ENCODE data around the gene STAT2. TPM values are rescaled to one million over a fixed set of nuclear protein-coding genes. Genes with fewer than 3 reads are reported as not detected.
"Not testable (repeated sequence)": the region's sequence is repeated elsewhere in the genome, so short reads cannot be mapped to it uniquely, and the experiment has no call there.

The STAT2 gene
- total and polyA plus RNA-seq, 3 experiments from 2014 or later, result 61.6 to 65.0 (median 63.5) TPM

DNA sequence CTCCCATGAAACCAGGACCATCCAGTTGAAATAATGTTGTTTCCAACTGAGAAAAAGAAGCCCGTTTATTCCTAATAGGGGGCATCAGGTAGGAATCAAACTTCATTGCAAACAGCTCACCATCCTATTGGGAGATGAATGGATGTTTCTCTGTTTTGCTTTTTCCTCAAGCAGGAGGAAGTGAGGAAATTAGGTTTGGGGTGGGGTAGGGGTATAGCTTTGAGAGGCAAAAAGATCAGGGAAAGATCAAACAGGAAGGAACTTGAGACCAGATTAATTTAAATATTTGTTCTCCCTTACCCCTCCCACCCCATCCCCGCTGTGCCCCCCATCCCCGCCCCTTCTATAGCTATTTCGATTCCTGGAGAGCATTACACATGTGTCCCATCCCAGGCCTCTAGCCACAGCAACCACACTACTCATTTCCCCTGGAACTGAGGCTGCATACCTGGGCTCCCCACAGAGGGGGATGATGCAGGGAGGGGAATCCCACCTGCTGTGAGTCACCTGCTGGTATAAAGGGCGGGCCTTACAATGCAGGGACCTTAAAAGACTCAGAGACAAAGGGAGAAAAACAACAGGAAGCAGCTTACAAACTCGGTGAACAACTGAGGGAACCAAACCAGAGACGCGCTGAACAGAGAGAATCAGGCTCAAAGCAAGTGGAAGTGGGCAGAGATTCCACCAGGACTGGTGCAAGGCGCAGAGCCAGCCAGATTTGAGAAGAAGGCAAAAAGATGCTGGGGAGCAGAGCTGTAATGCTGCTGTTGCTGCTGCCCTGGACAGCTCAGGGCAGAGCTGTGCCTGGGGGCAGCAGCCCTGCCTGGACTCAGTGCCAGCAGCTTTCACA lies 21.4 kb downstream of the STAT2 start, which contains the start of gene IL23A:
IL23A (plus strand) TSS at position 577 of the 850 bp plus-strand sequence; CDS start at position 738, 161 bp downstream.
- Histone ChIP-seq H3K4me1 (ENCODE audit: insufficient read depth, low read length) (peaks cover 39% of the 10 kb centered on the region), H3K27ac (ENCODE audit: low read depth, low read length) (peak within 1 kb of the TSS; percentile 43), H3K9me3 (ENCODE audit: low read length) (no peaks in the 10 kb centered on the region), H3K36me3 (ENCODE audit: insufficient read depth, low read length) (peaks cover 11% of the 10 kb centered on the region), H3K27me3 (ENCODE audit: insufficient read depth, low read length, poor library complexity, severe bottlenecking) (no peaks in the 10 kb centered on the region), H3K4me3 (ENCODE audit: low read length) (peak within 1 kb of the TSS; percentile 63)
- DNase-seq, result peak; percentile 67 to 93 (median 82)
- CTCF ChIA-PET, result interaction anchor here (0.7 to 8.1 kb wide), 7 partner anchors 12 to 220 kb away, joined by 3 to 49 read pairs (median 4); partner anchors contain the start of genes CNPY2, COQ10A, STAT2 and ZC3H10
- Mint-ChIP-seq H3K9me3 (peaks cover 0 to 5% (median 0%) of the 10 kb centered on the region in 5 donors), H3K27ac (peak within 1 kb of the TSS; percentile 90 to 100 (median 98)), H3K4me3 (peak within 1 kb of the TSS; percentile 82 to 94 (median 91)), H3K4me1 (peaks cover 32 to 61% (median 50%) of the 10 kb centered on the region in 3 donors), H3K36me3 (peaks cover 0 to 38% (median 7%) of the 10 kb centered on the region in 3 donors), H3K27me3 (peaks cover 0 to 5% of the 10 kb centered on the region in 2 donors)
- POLR2A ChIA-PET, result interaction anchor here (0.6 to 3.1 kb wide), 10 partner anchors 14 to 1445 kb away, joined by 3 to 49 read pairs (median 4); partner anchors contain the start of genes CNPY2, CS, ESYT1 and RNF41

GRCh38 chr12:56337753-56338251 lies 22.1 kb downstream of the STAT2 start:
- peaks cover 39 to 68% (median 58%) of the 10 kb centered on the region in 3 donors for H3K4me1 Mint-ChIP-seq
- no peak for DNase-seq
- peaks cover 46% of the 10 kb centered on the region for H3K4me1 ChIP-seq (ENCODE audit: insufficient read depth, low read length)
- peaks cover 0 to 34% (median under 1%) of the 10 kb centered on the region in 3 donors for H3K36me3 Mint-ChIP-seq
- peak overlapping the region in 6 of 7 donors; percentile 40 to 94 (median 90) for H3K4me3 Mint-ChIP-seq
- ChIA-PET CTCF (interaction anchor here (0.7 to 8.1 kb wide), 5 partner anchors 12 to 220 kb away, joined by 3 to 49 read pairs (median 4); partner anchors contain the start of genes COQ10A, STAT2 and ZC3H10), POLR2A (interaction anchor here (1.2 to 3.1 kb wide), 5 partner anchors 22 to 1445 kb away, joined by 3 to 49 read pairs (median 6); partner anchors contain the start of genes CNPY2, ESYT1, STAT2 and ZC3H10)
- H3K27ac ChIP-seq (ENCODE audit: low read depth, low read length), result peak overlapping the region; percentile 43
- peaks cover 6% of the 10 kb centered on the region for H3K36me3 ChIP-seq (ENCODE audit: insufficient read depth, low read length)
- peak overlapping the region; percentile 90 to 100 (median 98) for H3K27ac Mint-ChIP-seq
- no peaks in the 10 kb centered on the region for H3K27me3 ChIP-seq (ENCODE audit: insufficient read depth, low read length, poor library complexity, severe bottlenecking)
- H3K9me3 ChIP-seq (ENCODE audit: low read length), result no peaks in the 10 kb centered on the region
- peaks cover 0 to 5% of the 10 kb centered on the region in 2 donors for H3K27me3 Mint-ChIP-seq
- peak overlapping the region; percentile 22 for H3K4me3 ChIP-seq (ENCODE audit: low read length)
- H3K9me3 Mint-ChIP-seq, result peaks cover 0 to 5% (median 0%) of the 10 kb centered on the region in 5 donors

DNA sequence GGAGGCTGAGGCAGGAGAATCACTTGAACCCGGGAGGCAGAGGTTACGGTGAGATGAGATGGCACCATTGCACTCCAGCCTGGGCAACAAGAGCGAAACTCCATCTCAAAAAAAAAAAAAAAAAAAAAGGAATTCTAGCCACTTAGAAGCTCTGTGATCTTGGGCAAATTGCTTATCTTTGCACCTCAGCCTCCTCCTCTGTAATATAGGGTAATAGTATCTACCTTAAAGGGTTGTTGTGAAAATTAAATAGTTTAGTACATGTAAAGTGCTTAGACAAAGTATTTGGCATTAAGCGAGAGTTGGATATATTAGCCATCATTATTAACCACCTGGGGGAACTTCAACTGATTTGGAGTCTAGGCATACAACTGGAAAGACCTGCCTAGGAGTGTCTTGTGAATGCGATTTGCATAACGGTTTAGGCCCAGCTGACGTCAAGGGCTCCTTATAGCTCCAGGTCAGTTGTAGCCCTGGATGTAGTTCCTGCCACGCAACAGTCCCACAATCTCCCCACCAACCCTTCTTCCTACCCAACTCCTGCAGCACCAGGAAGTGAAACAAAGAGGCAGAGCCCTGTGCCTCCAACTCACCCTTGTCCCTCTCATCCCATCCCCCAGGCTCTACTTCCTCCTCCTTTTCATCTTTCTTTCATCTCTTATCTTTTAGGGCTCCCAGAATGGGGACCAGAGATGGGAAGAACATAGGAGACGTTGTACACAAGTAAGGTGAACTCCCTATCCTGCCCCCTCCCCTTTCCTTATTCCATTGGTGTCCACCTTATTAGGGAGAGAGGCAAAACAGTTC lies 23.3 kb downstream of the STAT2 start:
- Histone ChIP-seq H3K27ac (ENCODE audit: low read depth, low read length) (peak overlapping the region; percentile 57), H3K27me3 (ENCODE audit: insufficient read depth, low read length, poor library complexity, severe bottlenecking) (no peaks in the 10 kb centered on the region), H3K4me3 (ENCODE audit: low read length) (no peak overlapping the region), H3K9me3 (ENCODE audit: low read length) (no peaks in the 10 kb centered on the region), H3K36me3 (ENCODE audit: insufficient read depth, low read length) (peaks cover 5% of the 10 kb centered on the region), H3K4me1 (ENCODE audit: insufficient read depth, low read length) (peaks cover 51% of the 10 kb centered on the region)
- H3K4me1 Mint-ChIP-seq, result peaks cover 43 to 72% (median 62%) of the 10 kb centered on the region in 3 donors
- DNase-seq, result no peak
- H3K9me3 Mint-ChIP-seq, result peaks cover 0 to 5% (median 0%) of the 10 kb centered on the region in 5 donors
- H3K4me3 Mint-ChIP-seq, result peak overlapping the region in 4 of 7 donors; percentile 8 to 25 (median 20)
- H3K27ac Mint-ChIP-seq, result peak overlapping the region; percentile 11 to 99 (median 84)
- peaks cover 0 to 25% (median 0%) of the 10 kb centered on the region in 3 donors for H3K36me3 Mint-ChIP-seq
- CTCF ChIA-PET, result interaction anchor here (0.6 to 8.1 kb wide), 5 partner anchors 23 to 1050 kb away, joined by 3 to 49 read pairs (median 4); partner anchors contain the start of gene STAT2
- peaks cover 0 to 5% of the 10 kb centered on the region in 2 donors for H3K27me3 Mint-ChIP-seq
- POLR2A ChIA-PET, result interaction anchor here (0.6 to 3.1 kb wide), 3 partner anchors 23 to 209 kb away, joined by 3 to 49 read pairs (median 3); partner anchors contain the start of genes ESYT1 and STAT2

- Mint-ChIP-seq H3K27ac (peak overlapping the region in 3 of 8 donors; percentile 100), H3K4me3 (peak overlapping the region in 2 of 7 donors; percentile 9 to 23), H3K36me3 (peaks cover 0 to 24% (median 0%) of the 10 kb centered on the region in 3 donors), H3K4me1 (peaks cover 43 to 70% (median 66%) of the 10 kb centered on the region in 3 donors)
- DNase-seq; H3K9me3 Mint-ChIP-seq; H3K4me3 ChIP-seq (ENCODE audit: low read length); H3K27me3 Mint-ChIP-seq; H3K9me3 ChIP-seq (ENCODE audit: low read length); POLR2A ChIA-PET; H3K36me3 ChIP-seq (ENCODE audit: insufficient read depth, low read length); H3K27me3 ChIP-seq (ENCODE audit: insufficient read depth, low read length, poor library complexity, severe bottlenecking): not testable (repeated sequence)
- Histone ChIP-seq H3K4me1 (ENCODE audit: insufficient read depth, low read length) (peaks cover 46% of the 10 kb centered on the region), H3K27ac (ENCODE audit: low read depth, low read length) (peak overlapping the region; percentile 57)
- CTCF ChIA-PET, result interaction anchor here (0.7 to 8.1 kb wide), 5 partner anchors 24 to 129 kb away, joined by 3 to 49 read pairs (median 4); partner anchors contain the start of gene STAT2
Measured at GRCh38 chr12:56335527-56335926, 24.4 kb downstream of the STAT2 start.

DNA sequence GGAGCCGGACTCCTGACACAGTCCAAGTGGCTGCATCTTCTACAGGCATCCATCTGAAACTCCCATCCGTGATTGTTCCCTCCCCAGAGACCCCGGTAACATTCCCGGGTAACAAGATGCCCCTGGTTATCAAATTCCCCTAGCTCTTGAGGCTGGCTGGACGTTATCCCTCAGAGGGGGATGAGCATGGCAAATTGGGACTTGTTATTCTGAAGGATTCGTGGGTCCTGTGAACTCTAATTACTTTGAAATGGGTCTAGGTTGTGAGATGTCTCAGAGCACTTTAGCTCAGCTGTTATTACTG lies 25.5 kb downstream of the STAT2 start:
- POLR2A ChIA-PET, result interaction anchor here (2.7 kb wide), 1 partner anchor 25 kb away, joined by 19 read pairs; the partner anchor contains the start of gene STAT2

GRCh38 chr12:56333679-56334489 lies 26.0 kb downstream of the STAT2 start, which contains the start of gene PAN2:
Gene PAN2 (minus strand): TSS chr12:56334000. CDS start chr12:56333094, 906 bp downstream.
- no peaks in the 10 kb centered on the region for H3K27me3 ChIP-seq (ENCODE audit: insufficient read depth, low read length, poor library complexity, severe bottlenecking)
- H3K4me3 Mint-ChIP-seq, result peak within 1 kb of the TSS; percentile 96 to 99 (median 97)
- ChIA-PET CTCF (interaction anchor here (0.7 to 8.1 kb wide), 7 partner anchors 11 to 112 kb away, joined by 3 to 49 read pairs (median 3); partner anchors contain the start of genes CNPY2, RNF41 and STAT2), POLR2A (interaction anchor here (0.9 to 2.7 kb wide), 5 partner anchors 9 to 294 kb away, joined by 3 to 19 read pairs (median 5); partner anchors contain the start of genes CNPY2, STAT2 and TIMELESS)
- H3K27ac Mint-ChIP-seq, result peak within 1 kb of the TSS; percentile 100
- peaks cover 0 to 5% (median 0%) of the 10 kb centered on the region in 5 donors for H3K9me3 Mint-ChIP-seq
- peaks cover 30% of the 10 kb centered on the region for H3K4me1 ChIP-seq (ENCODE audit: insufficient read depth, low read length)
- H3K4me1 Mint-ChIP-seq, result peaks cover 30 to 53% (median 49%) of the 10 kb centered on the region in 3 donors
- H3K27me3 Mint-ChIP-seq, result peaks cover 0 to 5% of the 10 kb centered on the region in 2 donors
- no peaks in the 10 kb centered on the region for H3K36me3 ChIP-seq (ENCODE audit: insufficient read depth, low read length)
- H3K9me3 ChIP-seq (ENCODE audit: low read length), result no peaks in the 10 kb centered on the region
- H3K4me3 ChIP-seq (ENCODE audit: low read length), result peak within 1 kb of the TSS; percentile 94
- H3K27ac ChIP-seq (ENCODE audit: low read depth, low read length), result peak within 1 kb of the TSS; percentile 99
- peak; percentile 88 to 95 (median 94) for DNase-seq
- peaks cover 0 to 19% (median 2%) of the 10 kb centered on the region in 3 donors for H3K36me3 Mint-ChIP-seq

More for the DNA sequence above, 25.5 kb downstream of the STAT2 start:
- H3K36me3 ChIP-seq (ENCODE audit: insufficient read depth, low read length), result no peaks in the 10 kb centered on the region
- Mint-ChIP-seq H3K9me3 (peaks cover 0 to 5% (median 0%) of the 10 kb centered on the region in 5 donors), H3K36me3 (peaks cover 0 to 21% (median 2%) of the 10 kb centered on the region in 3 donors), H3K27ac (peak overlapping the region; percentile 100), H3K27me3 (peaks cover 0 to 5% of the 10 kb centered on the region in 2 donors), H3K4me3 (peak overlapping the region; percentile 96 to 99 (median 97)), H3K4me1 (peaks cover 36 to 59% (median 55%) of the 10 kb centered on the region in 3 donors)
- peak overlapping the region; percentile 94 for H3K4me3 ChIP-seq (ENCODE audit: low read length)
- no peaks in the 10 kb centered on the region for H3K9me3 ChIP-seq (ENCODE audit: low read length)
- no peak for DNase-seq
- H3K27me3 ChIP-seq (ENCODE audit: insufficient read depth, low read length, poor library complexity, severe bottlenecking), result no peaks in the 10 kb centered on the region
- CTCF ChIA-PET, result interaction anchor here (1.0 to 8.1 kb wide), 4 partner anchors 17 to 107 kb away, joined by 3 to 49 read pairs (median 4); partner anchors contain the start of gene STAT2
- peak overlapping the region; percentile 99 for H3K27ac ChIP-seq (ENCODE audit: low read depth, low read length)
- H3K4me1 ChIP-seq (ENCODE audit: insufficient read depth, low read length), result peaks cover 35% of the 10 kb centered on the region

Data from CD8-positive, alpha-beta memory T cell (primary cell).